Thyroid gland (tissue), 4 donors: ENCODE data around the gene CALHM2.

Experiments used
- CTCF ChIP-seq, 6 experiments: fragments of 200-600 bp in 3 of 6; fragments of 450-650 bp in 3 of 6; sonication (generic) in 3 of 6; IDR thresholded peaks; one replicate each; pipeline ENCODE4 v1.5.1; 2016 to 2019; ENCODE audit warnings: antibody characterized with exemption in 6 of 6, mild to moderate bottlenecking in 2 of 6, inconsistent platforms in 1 of 6, moderate library complexity in 1 of 6
- POLR2A ChIP-seq, 2 donors: fragments of 450-650 bp; IDR thresholded peaks; one replicate each; pipeline ENCODE4 v1.6.1; 2017; ENCODE audit warnings: antibody characterized with exemption in 2 of 2, mild to moderate bottlenecking in 2 of 2, moderate library complexity in 1 of 2

GRCh38 chr10:103498936-103499638, 46.9 kb upstream of the CALHM2 start:
- TF ChIP-seq CTCF (IDR thresholded peaks at IDR 0.05) (no peak), POLR2A (IDR thresholded peaks at IDR 0.05) (no peak)
